ENCODE data around the gene IL10. TPM values are rescaled to one million over a fixed set of nuclear protein-coding genes. Genes with fewer than 3 reads are reported as not detected.
A peak's percentile ranks its signal among the peaks of the same experiment; 100 is the strongest.

The IL10 gene
- polyA plus RNA-seq, 1 of the 3 experiments (the other 2 are of a cell fraction): not detected

- Histone ChIP-seq H3K4me2 (no peak overlapping the region), H3K4me3 (ENCODE audit: low read depth in 2 of 2, low read length in 1 of 2) (no peak overlapping the region), H3F3A (replicated peaks; ENCODE audit: insufficient read depth) (no peaks in the 10 kb centered on the region), H3K27ac (ENCODE audit: low read depth in 2 of 2, low read length in 1 of 2) (peak overlapping the region in 1 of 2 experiments; percentile 90; a peak in 2 of 4 replicates), H3K9ac (no peak overlapping the region), H3K4me1 (ENCODE audit: control insufficient read depth in 1 of 2, insufficient read depth in 2 of 2, low read depth in 1 of 2, low read length in 1 of 2) (peaks cover 0 to 26% of the 10 kb centered on the region in 2 experiments; a peak in 2 of 4 replicates), H3K36me3 (replicated peaks in 1 of 2; ENCODE audit: control insufficient read depth in 1 of 2, insufficient read depth in 2 of 2, low read length in 1 of 2) (no peaks in the 10 kb centered on the region), H3K79me2 (ENCODE audit: insufficient read depth) (no peaks in the 10 kb centered on the region), H3K27me3 (ENCODE audit: insufficient read depth) (peaks cover 9% of the 10 kb centered on the region; the same call in 1 of the 2 replicates), H3K9me2 (no peaks in the 10 kb centered on the region), H4K20me1 (ENCODE audit: insufficient read depth) (no peaks in the 10 kb centered on the region), H2AFZ (ENCODE audit: low read depth) (no peak overlapping the region), H3K9me3 (no peaks in the 10 kb centered on the region)
- DNase-seq: no peak
- ChIA-PET CTCF (interaction anchor here (0.8 to 2.9 kb wide), 7 partner anchors 11 to 141 kb away, joined by 3 to 23 read pairs (median 5); partner anchors contain the start of gene IL20), POLR2A (no interaction called here)
- WGBS (ENCODE audit: low lambda C conversion rate): 0% methylated on average over 1 of the region's 1 CpG
- TF ChIP-seq GATA2 (CRISPR knock-in tag; IDR thresholded peaks at IDR 0.05) (peak; percentile 29; the same call in 1 of the 2 replicates), POLR2AphosphoS5 (IDR thresholded peaks at IDR 0.05; ENCODE audit: low read depth, low read length) (no peak), TEAD4 (IDR thresholded peaks at IDR 0.05; ENCODE audit: borderline replicate concordance, insufficient read depth) (0 out of 2 replicates have a peak, but pooled peaks have one; percentile 10), ZBTB33 (IDR thresholded peaks at IDR 0.05; ENCODE audit: borderline replicate concordance, low read depth) (no peak), FOXM1 (IDR thresholded peaks at IDR 0.05; ENCODE audit: low read depth) (no peak), NFIC (IDR thresholded peaks at IDR 0.05; ENCODE audit: borderline replicate concordance) (no peak), SMC3 (IDR thresholded peaks at IDR 0.05; ENCODE audit: low read depth, low read length) (no peak), RFX5 (IDR thresholded peaks at IDR 0.05; ENCODE audit: low read length) (no peak), EP300 (IDR thresholded peaks at IDR 0.05; ENCODE audit: borderline replicate concordance in 1 of 2, low read depth in 1 of 2, low read length in 1 of 2) (peak in 1 of 2 experiments; percentile 51; a peak in 1 of 4 replicates), PBX3 (IDR thresholded peaks at IDR 0.05) (no peak)
Observed at GRCh38 chr1:206805357-206805756, 33.1 kb upstream of the IL10 start.

GRCh38 chr1:206804156-206804737 is 32.0 kb upstream of the IL10 start:
- 10% methylated on average over 1 of the region's 1 CpG for WGBS (ENCODE audit: low lambda C conversion rate)
- Histone ChIP-seq H3K27me3 (ENCODE audit: insufficient read depth) (peaks cover 13% of the 10 kb centered on the region; the same call in 1 of the 2 replicates), H3K9me3 (no peaks in the 10 kb centered on the region), H3K4me2 (no peak overlapping the region), H3K4me3 (ENCODE audit: low read depth in 2 of 2, low read length in 1 of 2) (no peak overlapping the region), H3K79me2 (ENCODE audit: insufficient read depth) (no peaks in the 10 kb centered on the region), H3K9ac (no peak overlapping the region), H3K27ac (ENCODE audit: low read depth in 2 of 2, low read length in 1 of 2) (peak overlapping the region in 1 of 2 experiments; percentile 90; a peak in 1 of 4 replicates), H2AFZ (ENCODE audit: low read depth) (no peak overlapping the region), H3K4me1 (ENCODE audit: control insufficient read depth in 1 of 2, insufficient read depth in 2 of 2, low read depth in 1 of 2, low read length in 1 of 2) (peaks cover 0 to 26% of the 10 kb centered on the region in 2 experiments; a peak in 2 of 4 replicates), H3K9me2 (no peaks in the 10 kb centered on the region), H3K36me3 (replicated peaks in 1 of 2; ENCODE audit: control insufficient read depth in 1 of 2, insufficient read depth in 2 of 2, low read length in 1 of 2) (no peaks in the 10 kb centered on the region), H3F3A (replicated peaks; ENCODE audit: insufficient read depth) (no peaks in the 10 kb centered on the region), H4K20me1 (ENCODE audit: insufficient read depth) (no peaks in the 10 kb centered on the region)
- TF ChIP-seq GATA2 (CRISPR knock-in tag; IDR thresholded peaks at IDR 0.05) (peak; percentile 36; the same call in 1 of the 2 replicates), MXI1 (IDR thresholded peaks at IDR 0.05; ENCODE audit: low read depth, low read length) (peak; percentile 16; the same call in 1 of the 2 replicates), EP300 (IDR thresholded peaks at IDR 0.05; ENCODE audit: borderline replicate concordance in 1 of 2, low read depth in 1 of 2, low read length in 1 of 2) (peak in 1 of 2 experiments; percentile 43; a peak in 1 of 4 replicates), CTCF (IDR thresholded peaks at IDR 0.05) (no peak)
- ChIA-PET CTCF (interaction anchor here (0.7 to 2.9 kb wide), 7 partner anchors 9 to 108 kb away, joined by 3 to 23 read pairs (median 3); no protein-coding TSS in a partner anchor), POLR2A (no interaction called here)
- DNase-seq: no peak
